GM21786 (cell line): ENCODE measurements around the gene DDX39B.
"Not testable (repeated sequence)": the region's sequence is repeated elsewhere in the genome, so short reads cannot be mapped to it uniquely, and the experiment has no call there.

Experiments used
- ATAC-seq: cut with Tn5 transposase; IDR thresholded peaks from one replicate; pipeline ENCODE4 v1.9.1; 2021; ENCODE audit not compliant: unreplicated experiment

DDX39B gene

GRCh38 chr6:31575952-31576685 lies 34.3 kb upstream of the DDX39B start:
- ATAC-seq: no peak

GRCh38 chr6:31575335-31575901 lies 33.6 kb upstream of the DDX39B start, which contains the start of gene TNF:
TSS of gene TNF (plus strand) at chr6:31575565. CDS start at chr6:31575742, 177 bp downstream.
- no peak for ATAC-seq

GRCh38 chr6:31574106-31575061 lies 32.6 kb upstream of the DDX39B start:
- no peak for ATAC-seq

- ATAC-seq: no peak
Observed at GRCh38 chr6:31573239-31574105, 31.7 kb upstream of the DDX39B start.

GRCh38 chr6:31572041-31572911 lies 30.5 kb upstream of the DDX39B start, which contains the start of gene LTA:
TSS of gene LTA (plus strand) at chr6:31572289. CDS start at chr6:31572743, 454 bp downstream.
- ATAC-seq: no peak

- no peak for ATAC-seq
Observed at GRCh38 chr6:31569861-31570536, 28.2 kb upstream of the DDX39B start.

- ATAC-seq: peak; percentile 54
Observed at GRCh38 chr6:31568537-31568961, 26.7 kb upstream of the DDX39B start.

- ATAC-seq: no peak
Observed at GRCh38 chr6:31567531-31568370, 25.9 kb upstream of the DDX39B start.

- no peak for ATAC-seq
Observed at GRCh38 chr6:31560697-31561058, 18.9 kb upstream of the DDX39B start.

- ATAC-seq: peak; percentile 67
Observed at GRCh38 chr6:31559958-31560696, 18.3 kb upstream of the DDX39B start.

- ATAC-seq: no peak
Observed at GRCh38 chr6:31559606-31559957, 17.8 kb upstream of the DDX39B start.

- ATAC-seq: no peak
Observed at GRCh38 chr6:31558631-31559500, 17.1 kb upstream of the DDX39B start.

GRCh38 chr6:31558318-31558625 lies 16.5 kb upstream of the DDX39B start:
- no peak for ATAC-seq

- no peak for ATAC-seq
Observed at GRCh38 chr6:31557443-31558317, 15.9 kb upstream of the DDX39B start.

GRCh38 chr6:31556307-31556706 lies 14.5 kb upstream of the DDX39B start:
- ATAC-seq: no peak

GRCh38 chr6:31551371-31551770 lies 9.6 kb upstream of the DDX39B start:
- ATAC-seq: not testable (repeated sequence)
